NCI-H2196 treated with DMSO at 0.1 percent for 48 hours (cell line): Measurements from ENCODE around the gene IGFBP6.
"Not testable (repeated sequence)": the region's sequence is repeated elsewhere in the genome, so short reads cannot be mapped to it uniquely, and the experiment has no call there.

Experiments
- DNase-seq: peaks from one replicate; lab custom pipeline; 2025; ENCODE audit not compliant: unreplicated experiment; lab: John Stamatoyannopoulos, UW

Gene IGFBP6

DNA sequence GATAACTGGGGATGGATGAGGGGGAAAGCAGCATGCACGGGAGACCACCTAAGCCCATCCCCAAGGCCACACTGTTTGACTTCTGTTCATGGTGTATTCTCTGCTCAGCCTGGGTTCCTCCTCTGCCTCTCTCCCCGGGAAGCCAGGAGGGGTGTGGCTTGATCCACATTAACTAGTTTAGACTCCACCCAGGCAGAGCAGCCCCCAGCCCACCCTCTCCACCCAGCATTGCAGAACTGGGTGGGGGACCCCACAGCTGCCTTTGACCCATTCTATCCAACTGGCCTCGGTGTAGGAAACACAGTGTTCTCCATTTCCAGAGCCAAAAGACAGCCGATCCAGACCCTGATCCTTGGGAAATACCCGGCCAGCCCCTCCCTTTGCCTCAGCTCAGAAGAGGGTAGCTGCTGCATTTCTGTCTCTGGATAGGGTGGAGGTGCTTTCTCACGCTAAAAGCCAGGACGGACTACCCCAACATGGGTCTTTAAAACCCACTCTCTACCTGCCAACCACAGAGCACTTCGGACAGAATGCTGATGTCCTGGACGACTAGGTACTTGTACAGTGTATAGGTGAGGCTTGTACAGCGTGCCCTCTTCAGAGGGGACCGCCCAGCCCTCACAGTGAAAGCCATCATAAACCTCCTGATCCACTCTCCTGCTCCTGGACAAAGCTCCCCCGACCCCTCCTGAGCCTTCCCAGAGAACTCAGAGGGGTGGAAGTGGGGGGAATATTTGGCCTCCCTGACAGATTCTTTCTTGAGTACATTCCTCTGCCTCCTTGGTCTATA, 27.7 kb upstream of the IGFBP6 start:
- DNase-seq, result no peak

DNA sequence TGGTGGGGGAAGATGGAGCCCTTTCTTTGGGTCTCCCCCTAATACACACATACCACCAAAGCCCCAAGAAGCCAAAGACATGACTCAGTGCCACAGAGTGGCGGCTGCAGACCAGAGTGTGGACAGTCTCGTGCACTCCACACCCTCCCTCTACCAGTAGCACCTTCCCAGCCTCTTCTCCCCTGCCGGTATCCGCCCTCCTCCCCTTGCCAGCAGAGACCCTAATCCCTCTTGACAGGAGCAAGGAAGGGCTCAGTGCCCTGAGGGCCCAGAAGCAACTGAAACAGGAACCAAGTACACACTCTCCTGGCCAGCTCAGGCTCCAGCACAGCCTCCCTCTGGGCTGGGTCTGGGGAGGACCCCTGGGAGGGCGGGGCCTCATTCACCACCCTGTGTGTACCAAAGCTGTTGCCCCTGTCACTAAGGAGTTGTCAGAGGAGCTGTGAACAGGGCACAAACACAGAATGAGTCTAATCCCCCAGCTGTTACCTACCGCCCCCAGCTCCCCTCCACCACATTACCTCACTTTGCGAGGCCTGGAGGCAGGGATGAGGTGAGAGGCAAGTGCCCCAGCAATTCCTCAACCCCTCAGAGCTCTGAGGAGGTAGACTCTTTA, 26.5 kb upstream of the IGFBP6 start:
- no peak for DNase-seq

DNA sequence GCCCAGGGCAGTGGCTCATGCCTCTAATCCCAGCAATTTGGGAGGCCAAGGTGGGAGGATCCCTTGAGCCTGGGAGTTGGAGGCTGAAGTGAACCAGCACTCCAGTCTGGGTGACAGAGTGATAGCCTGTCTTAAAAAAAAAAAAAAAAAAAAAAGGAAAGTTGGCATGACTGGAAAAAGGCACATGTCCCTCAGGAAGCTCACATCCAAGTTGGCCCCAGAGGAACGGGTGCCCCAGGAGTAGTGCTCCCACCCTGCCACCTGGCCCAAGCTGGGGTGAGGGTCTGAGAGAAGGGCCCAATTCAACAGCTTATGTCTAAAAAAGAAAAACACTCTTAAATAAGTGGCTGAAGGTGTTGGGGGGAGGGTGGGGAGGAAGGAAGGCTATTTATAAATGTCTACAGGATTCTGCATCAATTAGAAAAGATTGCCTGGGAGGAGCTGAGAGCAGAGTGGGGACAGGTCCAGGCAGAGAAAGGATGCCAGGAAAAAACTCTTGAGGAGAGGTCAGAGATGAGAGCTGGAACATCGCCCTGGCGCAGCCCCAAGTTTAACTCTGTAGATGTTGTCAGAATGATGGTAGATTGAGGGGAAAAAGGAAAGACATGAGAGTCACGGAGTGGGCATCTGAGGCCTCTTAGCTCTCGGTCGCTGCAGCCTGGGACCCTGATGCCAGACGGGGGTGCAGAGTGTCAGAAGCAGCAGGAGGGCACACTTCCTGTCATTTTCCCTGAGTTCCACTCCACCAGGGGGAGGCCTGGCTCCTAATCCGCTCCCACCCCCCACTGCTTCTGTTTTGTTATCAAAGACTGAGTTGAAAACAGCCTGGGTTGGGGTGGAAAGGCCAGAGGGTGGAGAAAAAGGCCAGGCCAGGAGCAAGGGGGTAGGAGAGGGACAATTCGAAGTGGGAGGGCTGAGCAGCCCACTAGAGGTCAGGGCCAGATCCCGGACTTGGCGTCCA, 25.6 kb upstream of the IGFBP6 start:
- peak; percentile 26 for DNase-seq

DNA sequence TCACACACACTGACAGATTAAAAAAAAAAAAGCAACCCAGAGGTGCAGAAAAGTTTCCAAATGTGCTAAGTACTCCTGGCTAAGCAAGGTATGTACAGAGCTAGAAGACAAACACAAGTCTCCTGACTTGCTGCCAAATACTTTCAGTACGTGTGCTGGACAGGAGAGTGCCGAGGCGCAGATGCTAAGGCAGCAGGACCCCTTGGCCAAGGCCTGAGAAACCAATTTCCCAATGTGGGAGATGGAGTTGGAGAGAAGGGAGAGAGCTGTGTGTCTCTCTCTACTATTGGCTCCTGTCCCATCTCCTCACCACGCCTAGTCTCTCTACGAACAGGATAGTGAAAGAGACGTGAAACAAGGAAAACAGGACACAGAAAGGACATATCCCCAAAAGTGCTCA, 23.6 kb upstream of the IGFBP6 start:
- no peak for DNase-seq

DNA sequence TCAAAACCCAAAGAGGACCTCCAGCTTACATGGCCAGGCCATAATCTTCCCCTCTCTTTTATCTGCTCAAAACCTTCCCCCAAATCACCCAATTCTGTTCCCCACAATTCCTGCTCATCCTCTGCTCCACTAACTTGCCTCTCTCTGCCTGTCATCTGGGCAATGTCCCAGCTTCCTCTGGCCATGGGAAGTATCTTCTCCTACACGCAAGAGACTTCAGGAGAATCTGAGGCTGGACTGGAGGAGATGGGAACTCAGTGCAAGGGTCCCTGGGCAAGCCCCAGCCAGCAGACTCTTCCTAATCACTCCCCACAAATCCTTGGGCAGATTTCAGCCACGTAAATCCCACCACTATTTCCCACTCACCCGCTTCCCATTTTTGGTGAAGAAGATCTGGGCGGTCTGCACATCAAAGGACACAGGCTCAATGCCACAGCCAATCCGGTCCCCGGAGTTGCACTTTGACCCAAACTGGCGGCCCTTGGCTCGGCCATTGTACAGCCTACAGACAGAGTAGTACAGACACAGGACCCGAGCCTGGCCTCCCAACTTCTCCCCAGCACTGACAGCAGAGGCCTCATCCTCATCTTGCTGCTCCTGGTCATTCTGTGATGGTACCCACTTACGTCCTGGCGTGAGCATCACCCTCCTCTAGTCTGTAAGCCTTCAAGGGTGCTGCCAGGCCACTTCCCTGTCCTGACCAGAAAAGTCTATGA, 23.0 kb upstream of the IGFBP6 start:
- DNase-seq, result no peak

DNA sequence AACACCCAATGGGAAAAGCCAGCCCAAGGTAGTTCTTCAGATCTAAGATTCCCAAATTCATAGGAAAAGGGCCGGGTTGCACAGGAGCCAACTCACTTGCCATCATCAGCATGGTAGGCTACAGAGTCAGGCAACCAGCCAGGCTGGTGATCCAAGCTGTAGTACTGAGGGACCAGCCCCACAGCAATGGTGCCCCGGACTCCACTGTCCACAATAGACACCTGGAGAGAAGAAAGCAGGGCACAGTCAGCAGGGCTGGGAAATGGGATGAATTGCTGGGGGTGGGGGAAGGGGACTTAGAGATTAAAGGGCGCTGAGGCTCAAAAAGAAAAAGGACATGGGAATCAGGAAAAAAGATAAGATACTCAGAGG, 22.5 kb upstream of the IGFBP6 start:
- DNase-seq, result no peak

DNA sequence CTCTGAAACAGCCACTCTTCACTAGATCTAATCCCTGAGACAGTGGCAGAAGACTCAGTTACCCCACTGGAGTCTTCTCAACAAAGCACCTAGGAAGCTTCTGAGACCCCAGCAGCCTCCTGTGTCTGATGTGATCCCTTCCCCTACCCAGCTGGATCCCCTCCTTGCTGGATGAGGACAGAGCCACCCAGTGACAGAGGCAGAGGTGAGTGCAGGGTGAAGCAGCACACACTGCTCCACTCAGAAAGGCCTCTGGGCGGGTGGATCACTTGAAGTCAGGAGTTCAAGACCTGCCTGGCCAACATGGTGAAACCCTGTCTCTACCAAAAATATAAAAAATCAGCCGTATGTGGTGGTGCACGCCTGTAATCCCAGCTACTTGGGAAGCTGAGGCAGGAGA, 21.0 kb upstream of the IGFBP6 start:
- DNase-seq, result no peak

DNA sequence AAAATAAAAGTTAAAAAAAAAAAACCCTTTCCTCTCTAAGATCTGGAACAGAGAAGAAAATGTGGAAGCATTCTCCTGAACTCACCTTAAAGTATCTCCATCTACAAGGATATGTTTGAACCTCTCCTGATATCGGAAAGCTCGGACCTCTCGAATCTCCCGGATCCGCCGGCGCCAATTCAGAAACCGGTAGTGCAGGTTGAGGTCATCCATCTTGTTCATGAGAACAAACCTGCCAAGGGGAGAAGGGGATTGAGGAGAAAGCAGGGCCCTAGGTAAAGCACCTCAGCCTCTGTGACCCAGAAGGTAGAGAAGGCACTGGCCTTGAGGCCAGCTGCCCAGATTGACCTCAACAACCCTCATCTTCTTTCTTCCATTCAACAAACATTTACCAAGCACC, 20.4 kb upstream of the IGFBP6 start:
- DNase-seq, result no peak

DNA sequence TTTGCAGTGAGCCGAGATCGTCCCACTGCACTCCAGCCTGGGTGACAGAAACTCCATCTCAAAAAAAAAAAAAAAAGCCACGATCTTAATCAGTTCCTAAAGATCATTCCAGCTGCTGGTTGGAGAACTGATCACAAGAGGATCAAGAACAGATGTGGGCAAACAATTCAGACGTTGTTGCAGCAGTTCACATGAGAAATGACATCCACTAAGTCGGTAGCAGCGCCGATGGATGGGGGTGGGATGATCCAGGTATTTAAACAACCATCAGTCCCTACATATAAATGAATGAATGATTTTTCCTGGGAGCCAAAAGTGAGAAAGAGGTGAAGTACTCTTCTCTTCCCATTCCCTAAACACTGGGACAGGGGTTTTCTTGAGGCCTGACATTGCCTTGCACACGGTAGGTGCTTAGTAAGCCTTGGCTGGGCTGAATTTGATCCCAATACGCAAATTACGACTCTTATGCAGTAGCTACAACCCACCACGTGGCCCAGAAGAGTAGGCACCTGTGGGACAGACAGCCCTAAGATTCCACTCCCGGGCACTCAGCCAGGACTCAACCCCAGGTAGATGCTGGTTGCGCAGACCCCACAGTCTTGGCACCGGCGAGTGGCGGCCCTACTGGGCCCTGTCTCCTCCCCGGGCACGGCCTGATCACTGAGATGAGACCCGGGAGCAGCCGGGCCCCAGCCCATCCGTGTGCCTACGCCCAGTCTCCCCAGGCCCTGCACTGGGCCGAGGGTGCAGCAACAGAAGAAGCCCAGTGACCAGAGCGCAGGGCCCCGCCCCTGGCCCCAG, 18.8 kb upstream of the IGFBP6 start:
- no peak for DNase-seq

DNA sequence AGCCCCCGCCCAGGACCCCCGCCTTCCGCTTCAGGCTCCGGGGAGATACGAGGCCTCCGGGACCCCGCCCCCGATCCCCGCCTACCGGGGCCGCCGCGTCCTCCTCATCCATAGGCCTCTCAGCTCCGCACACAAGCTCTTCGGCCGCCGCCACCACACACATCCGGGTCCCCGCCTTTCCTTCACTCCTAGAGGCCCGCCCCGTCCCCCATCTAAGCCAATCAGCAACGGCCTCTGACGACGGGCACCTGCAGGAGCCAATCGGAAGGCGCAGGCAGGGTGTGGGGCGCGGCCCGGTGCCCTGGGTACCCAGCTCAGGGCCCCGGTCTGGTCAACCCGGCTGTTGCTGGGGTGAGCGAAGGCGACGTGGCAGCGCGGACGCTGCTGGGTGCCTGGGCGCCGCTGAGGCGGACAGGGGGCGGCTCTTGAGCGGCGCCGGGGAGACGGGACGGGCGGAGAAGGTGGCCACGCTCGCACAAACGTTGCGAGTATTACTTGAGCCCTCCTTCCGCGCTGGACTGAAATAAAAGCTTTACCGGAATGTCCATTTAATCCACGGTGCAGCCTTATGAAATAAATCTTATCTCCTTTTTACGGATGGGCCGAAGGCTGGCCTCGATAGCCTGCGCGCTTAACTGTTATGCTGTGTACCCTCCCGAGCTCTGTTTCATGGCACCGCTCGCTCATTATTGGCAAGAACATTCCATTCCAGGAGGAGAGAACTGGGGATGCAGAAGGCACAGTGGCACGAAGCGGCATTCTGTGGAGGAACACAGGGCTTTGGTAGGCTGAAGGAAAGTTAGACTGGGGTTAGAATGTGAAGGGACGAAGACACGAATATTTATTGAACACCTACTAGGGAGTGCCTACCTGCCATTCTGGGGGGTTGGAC, 18.0 kb upstream of the IGFBP6 start, which contains the start of gene SPRYD3:
Gene SPRYD3 (minus strand): TSS at position 165 of the 892 bp plus-strand sequence. CDS start 57 bp downstream, at position 108.
- peak; percentile 95 for DNase-seq

DNA sequence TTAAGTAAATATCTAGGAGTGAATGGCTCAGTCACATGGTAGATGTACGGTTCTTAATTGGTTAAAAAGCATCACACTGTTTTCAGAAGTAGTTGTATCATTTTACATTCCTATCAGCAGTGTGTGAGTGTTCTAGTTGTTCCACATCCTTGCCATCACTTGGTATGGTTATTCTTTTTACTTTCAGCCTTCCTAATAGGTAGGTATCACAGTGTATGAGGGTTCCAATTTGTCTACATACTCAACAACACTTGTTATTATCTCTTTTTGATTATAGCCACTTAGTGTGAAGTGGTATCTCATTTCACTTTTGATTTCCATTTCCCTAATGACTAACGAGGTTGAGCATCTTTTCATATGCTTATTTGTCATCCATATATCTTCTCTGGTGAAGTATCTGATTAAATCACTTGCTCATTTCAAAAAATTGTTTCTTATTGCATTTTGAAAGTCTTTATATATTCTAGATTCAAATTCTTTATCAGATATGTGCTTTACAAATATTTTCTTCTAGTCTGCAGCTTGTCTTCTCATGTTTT, 14.8 kb upstream of the IGFBP6 start:
- no peak for DNase-seq

DNA sequence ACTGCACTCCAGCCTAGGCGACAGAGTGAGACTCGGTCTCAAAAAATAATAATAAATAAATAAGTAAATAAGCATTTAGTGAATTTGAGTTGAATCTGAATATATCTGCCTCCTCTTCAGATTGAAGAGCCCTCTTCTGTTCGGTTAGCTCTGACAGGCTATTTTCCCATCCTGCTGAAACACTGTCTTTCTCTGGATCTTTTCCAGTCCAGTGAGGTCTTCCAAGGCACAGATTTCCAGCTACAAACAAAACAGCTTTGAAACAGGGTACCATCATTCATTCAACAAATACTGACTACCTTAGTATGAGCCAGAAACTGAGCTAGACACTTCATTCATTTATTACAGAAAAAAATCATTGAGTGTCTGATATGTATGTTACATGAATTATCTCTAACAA, 11.1 kb upstream of the IGFBP6 start:
- no peak for DNase-seq

DNA sequence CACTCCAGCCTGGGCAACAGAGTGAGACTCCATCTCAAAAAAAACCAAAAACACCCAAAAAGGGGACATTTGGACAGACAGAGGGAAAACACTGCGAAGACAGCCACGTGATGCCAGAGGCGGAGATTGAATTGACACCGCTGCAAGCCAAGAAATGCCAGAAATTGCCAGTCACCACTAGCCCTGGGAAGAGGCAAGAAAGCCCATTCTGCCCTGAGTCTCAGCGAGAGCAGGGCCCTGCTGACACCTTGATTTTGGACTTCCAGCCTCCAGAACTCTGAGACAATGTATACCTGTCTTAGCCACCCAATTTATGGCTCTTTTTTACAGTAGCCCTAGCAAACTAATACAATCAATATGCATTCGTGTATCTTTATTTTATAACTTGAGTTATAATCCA, 7.4 kb upstream of the IGFBP6 start:
- DNase-seq, result no peak

DNA sequence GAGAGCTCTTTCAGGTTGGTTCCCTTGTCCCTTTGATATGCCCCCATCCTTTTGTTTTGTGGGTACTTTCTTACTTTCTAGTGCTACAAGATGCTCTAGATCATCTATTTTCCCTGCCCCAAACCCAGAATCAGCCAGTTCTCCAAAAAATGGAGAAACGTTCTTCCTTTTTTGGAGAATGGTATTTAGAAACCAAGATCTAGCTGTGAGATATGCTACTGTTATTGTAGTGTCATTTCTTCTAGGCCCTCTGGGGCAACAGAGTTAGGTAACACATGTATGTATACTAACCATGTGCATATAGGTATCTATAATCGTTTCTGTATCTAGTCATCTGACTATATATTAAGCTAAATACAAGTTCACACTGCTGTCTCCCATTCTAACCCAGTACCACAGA, 6.9 kb upstream of the IGFBP6 start:
- no peak for DNase-seq

DNA sequence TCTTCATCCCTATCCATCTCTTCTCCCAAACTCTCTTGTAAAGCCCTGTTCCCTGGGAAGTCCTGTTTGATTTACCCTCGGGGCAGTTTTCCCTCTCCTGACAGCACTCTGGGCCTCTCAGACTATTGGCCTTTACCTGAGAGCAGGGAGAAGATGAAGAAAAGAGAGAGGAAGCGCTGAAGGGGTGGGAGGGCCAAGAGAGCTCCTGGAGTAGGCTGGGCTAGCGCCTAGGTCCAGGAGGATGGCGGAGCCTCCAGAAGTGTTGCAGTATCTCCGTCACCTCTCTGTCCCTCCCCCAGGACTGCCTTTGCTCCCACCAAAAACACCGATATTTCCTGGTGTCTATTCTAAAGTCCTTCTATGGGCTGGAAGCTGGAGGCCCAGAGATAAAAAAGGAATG, 5.7 kb upstream of the IGFBP6 start:
- no peak for DNase-seq

DNA sequence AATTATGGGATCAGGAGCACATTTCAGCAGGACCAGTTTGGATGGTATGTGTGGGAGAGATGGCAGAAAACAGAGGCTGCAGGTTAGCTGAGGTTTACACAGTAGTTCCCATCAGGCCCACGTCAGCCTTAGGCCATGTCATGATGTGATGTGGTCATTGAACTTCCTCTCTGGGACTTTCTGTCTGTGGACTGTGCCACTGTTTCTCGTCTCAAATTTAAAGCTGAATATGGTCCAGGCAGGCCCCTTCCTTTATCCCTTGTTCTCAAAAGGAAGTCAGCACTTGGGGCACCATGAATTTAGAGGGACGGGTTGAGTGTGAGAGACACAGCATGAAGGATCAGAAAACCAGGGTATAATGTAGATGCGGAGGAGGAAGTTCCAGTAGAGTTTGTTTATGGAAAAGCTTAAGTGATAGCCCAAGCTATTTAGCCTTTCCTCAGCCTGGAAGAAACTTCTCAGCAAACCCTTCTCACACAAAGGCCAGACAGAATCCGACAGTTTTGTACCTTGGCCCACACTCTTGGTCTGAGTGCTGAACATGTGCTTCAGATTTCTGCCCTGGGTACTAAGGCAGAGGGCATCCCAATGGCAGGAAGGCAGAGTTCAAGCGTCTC, 3.6 kb upstream of the IGFBP6 start:
- DNase-seq, result no peak

DNA sequence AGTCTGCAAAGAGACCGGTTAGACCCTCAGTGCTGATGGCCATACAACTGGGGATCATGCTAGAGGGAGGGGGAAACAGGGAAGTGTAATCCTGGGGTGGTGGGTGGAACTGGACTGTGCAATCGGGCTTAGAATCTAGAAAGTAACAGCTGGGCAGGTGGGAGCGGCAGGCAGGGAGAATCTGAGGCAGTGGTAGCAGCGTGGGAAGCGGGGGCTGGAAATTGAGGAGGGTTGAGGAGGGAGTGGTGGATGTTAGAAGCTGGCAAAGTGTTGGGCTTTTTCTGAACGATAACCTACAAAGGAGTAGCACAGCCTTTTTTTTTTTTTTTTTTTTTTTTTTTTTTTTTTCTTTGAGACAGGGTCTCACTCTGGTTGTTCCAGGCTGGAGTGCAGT, 3.1 kb upstream of the IGFBP6 start:
- DNase-seq, result no peak

DNA sequence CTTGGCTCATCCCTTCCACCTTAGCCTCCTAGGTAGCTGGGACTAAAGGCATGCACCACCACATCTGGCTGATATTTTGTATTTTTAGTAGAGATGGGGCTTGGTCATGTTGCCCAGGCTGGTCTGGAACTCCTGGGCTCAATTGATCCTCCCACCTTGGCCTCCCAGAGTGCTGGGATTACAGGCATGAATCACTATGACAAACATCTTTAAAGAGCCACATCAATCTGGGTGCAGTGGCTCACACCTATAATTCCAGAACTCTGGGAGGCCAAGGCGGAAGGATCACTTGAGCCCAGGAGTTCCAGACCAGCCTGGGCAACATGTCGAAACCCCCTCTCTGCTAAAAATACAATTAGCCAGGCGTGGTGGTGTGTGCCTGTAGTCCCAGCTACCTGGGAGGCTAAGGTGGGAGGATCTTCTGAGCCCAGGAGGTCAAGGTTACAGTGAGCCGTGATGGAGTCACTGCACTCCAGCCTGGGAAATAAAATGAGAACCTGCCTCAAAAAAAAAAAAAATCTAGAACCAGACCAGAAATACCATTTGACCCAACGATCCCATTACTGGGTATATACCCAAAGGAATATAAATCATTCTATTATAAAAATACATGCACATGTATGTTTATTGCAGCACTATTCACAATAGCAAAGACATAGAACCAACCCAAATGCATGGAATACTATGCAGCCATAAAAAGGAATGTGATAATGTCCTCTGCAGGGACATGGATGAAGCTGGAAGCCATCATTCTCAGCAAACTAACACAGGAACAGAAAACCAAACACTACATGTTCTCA, 2.5 kb upstream of the IGFBP6 start:
- not testable (repeated sequence) for DNase-seq
